ENCODE measurements around the gene TMEM198.

TMEM198 gene

DNA sequence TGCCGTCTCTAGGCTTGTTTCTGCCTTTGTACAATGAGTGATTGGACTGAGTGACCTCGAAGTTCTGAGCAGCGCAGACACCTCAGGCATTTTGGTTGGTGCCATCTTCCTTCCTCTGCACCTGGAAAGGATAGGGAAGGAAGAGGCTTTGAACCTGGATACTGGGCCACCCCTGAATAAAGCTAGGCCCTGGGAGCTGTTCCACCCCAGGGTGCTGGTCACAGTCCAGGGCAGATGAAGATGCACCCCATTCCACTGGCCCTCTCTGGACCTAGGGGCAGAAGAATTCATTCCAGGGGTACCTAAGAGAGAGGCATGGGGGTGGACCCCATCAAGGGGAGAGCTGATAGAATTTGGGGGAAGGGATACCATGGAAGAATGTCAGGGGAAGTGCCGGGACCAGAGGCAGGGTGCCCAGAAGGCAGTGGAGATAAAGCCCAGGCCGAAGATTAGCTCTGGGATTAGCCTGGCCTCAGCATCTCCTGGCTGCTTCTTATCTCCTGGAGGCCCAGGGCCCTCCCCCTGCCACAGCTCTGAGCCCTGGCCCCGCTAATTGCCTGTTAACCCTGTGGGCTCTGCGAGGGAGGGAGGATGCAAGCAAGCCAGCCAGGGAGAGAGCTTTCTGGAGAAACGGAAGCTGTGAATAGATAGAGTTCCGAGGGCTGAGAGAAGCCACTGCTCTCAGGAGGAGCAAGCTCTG, 18.1 kb upstream of the TMEM198 start:
- DNase-seq (ENCODE audit: low read depth): no peak

DNA sequence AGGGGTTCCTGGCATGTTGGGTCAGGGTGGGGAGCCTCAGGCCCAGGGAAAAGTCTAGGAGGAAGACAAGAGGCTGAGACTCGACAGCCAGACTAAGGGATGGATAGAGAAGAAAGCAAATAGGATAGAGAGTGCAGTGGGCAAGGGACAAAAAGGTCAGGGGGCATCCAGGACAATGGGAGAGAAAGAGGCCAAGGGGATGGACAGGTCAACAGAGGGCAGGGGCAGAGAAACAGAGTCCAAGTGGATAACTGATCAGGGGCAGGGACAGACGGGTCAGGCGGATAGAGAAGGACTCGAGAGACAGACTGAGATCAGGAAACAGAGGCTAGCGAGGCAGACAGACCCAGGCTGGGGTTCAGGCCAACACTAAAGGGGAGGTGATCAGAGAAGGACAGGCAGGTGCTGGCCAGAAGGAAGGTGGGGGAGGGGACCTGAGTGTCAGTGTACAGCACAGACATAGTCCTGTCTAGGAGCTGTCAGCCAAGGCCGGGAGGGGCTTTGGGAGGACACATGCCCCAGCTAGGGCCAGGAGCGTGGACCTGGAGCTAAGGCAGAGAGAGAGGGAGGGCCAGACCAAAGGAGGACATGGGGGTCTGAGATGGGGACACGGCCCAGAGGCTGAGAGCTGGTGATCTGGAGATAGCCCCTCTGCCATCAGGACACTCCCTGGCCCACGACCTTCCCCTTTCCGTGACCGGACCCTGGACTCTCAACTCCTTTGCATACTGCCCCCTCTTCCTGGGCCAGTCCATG, 17.3 kb upstream of the TMEM198 start:
- DNase-seq (ENCODE audit: low read depth): no peak

DNA sequence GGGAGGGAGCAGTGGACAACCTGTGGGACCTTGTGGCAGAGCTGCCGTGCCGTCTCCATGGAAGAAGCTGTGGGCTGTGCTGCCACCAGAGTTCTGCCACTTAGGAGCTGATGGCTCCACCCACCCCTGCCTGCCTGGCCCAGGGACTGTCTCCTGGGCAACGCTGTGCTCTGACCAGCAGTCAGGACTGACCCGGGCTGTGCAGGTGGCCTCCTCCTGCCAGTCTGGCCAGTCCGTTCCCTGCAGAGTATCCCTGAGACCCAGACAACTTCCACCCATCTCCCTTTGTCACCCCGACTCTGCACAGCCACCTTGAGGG, 16.8 kb upstream of the TMEM198 start:
- DNase-seq (ENCODE audit: low read depth): no peak

DNA sequence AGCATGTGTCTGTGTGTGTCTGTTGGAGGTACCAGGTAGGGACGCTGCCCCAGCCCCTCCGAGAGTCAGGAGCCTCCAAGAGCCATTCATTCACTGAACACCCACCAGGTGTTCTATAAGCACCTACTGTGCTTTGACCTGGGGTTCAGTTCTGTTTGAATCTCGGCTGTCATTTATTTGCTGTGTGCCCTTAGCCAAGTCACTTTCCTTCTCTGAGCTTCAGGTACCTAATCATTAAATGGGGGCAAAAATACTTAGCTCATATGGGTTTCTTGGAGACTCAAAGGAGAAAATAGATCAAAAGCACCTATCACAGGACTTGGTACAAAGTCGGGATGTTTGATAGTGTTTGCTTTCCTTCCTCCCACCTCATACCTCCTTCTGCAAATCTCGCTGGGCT, 16.4 kb upstream of the TMEM198 start:
- DNase-seq (ENCODE audit: low read depth): no peak

DNA sequence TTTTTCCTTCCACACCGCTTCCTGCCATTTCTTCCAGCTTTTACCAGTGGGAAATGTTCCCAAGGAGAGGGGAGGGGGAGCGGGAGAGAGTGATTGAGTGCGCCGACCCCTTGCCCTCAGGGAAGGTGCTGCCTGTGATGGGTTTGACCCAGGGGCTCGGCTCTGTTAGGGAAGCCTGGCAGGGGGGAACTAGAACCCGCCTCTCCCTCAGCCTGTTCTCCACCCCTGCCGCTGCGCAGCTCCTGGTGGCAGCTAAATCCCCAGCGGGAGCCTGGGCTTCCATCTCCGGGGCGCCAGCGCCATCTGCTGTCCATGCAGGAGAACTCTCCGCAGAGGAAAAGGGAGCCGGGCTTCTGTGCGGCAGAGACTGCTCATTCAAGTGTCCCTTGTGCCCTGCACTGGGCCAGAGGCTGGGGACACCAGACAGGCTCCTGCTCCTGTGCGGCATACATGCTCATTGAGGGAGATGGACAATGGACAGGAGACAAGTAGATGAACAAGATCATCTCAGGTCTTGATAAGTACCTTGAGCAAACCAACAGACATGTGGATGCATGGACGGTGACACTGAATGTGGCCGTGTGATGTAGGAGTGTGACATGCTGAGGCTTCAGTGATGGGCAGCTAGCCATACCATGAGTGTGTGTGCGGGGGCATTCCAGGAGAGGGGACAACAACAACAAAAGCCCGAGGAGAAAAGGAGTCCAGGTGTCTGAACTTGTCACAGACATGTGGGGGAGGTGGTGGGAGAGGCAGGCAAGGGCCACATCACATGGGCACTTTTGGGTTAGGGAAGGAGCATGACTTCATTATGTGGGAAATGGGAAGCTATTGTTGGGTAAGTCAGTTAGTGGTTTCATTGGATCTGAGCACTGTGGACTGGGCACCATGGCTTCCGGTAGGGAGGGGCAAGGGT, 13.5 kb upstream of the TMEM198 start:
- peak; percentile 74 for DNase-seq (ENCODE audit: low read depth)

DNA sequence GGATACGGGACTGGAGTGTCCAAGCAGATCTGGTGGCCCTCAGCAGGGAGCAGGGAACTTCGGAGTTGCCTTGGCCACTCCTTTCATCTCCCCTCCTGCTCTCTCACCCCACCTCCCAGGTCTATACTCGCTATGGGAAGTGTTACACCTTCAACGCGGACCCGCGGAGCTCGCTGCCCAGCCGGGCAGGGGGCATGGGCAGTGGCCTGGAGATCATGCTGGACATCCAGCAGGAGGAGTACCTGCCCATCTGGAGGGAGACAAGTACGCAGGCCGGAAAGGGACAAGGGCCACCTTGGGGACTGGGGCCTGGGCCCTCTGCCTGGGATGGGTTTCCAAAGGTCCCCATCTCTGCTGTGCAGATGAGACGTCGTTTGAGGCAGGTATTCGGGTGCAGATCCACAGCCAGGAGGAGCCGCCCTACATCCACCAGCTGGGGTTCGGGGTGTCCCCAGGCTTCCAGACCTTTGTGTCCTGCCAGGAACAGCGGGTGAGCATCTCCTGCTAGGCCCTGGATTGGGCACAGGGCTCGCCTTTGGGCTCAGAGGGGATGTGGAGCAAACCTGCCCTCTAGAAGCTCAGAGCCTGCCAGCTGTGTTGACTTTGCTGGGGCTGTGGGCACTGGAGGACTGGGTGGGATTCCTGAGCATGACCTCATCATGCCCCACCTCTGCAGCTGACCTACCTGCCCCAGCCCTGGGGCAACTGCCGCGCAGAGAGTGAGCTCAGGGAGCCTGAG, 12.0 kb upstream of the TMEM198 start:
- no peak for DNase-seq (ENCODE audit: low read depth)

DNA sequence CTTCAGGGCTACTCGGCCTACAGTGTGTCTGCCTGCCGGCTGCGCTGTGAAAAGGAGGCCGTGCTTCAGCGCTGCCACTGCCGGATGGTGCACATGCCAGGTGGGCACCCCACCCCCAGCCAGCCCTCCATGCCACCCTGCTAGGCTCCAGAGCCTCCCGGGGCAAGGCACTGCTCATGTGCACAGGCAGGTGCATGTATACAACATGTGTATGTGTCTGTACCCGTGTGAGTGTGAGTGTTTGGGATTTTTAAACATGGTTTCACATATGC, 11.5 kb upstream of the TMEM198 start:
- DNase-seq (ENCODE audit: low read depth): no peak

DNA sequence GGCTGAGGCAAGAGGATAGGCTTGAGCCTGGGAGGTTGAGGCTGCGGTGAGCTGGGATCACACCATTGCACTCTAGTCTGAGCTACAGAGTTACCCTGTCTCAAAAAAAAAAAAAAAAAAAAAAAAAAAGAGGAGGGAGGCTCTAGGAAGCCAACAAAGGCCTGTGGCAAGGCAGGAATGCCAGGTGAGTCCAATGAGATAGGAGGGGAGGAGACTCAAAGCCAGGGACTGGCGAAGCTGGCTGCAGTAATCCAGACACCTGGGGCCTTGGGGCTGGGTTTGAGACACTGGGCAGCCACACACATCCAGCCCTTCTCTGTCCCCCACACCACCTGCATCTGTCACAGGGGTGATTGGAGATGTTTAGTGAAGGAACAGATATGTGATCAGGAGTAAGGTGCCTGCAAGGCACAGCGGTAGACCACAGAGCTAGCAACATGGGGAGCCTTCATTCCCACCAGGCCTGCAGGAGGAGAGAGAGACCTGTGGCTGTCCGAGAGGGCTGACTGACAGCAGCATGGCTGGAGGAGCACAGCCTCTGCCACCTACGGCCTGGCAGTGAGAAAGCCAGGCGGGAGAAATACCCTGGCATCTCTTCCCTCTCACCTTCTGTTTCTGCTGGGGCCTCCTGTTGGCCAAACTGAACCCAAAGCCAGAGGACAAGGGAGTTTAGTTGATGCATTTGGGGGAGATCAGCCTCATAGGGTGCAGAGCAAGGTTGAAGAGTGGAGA, 9.7 kb upstream of the TMEM198 start:
- DNase-seq (ENCODE audit: low read depth): no peak

DNA sequence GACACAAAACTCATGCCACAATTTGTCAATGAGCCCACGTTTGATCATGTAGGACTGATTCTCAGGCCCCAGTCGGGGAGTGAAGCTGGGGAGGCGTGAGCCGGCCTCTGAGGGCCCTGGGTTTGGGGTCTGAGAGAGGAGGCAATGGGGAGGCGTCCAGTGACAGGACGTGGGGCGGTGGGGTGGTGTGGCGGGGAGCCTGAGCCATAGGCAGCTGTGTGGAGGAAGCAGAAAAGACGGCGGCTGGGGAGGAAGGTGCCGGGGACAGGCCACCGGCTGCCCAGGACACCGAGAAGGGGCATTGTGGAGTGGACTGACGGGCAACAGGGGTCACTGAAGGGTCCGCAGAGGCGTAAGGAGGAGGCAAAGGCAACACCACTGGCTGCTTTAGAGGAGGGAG, 7.4 kb upstream of the TMEM198 start:
- no peak for DNase-seq (ENCODE audit: low read depth)

DNA sequence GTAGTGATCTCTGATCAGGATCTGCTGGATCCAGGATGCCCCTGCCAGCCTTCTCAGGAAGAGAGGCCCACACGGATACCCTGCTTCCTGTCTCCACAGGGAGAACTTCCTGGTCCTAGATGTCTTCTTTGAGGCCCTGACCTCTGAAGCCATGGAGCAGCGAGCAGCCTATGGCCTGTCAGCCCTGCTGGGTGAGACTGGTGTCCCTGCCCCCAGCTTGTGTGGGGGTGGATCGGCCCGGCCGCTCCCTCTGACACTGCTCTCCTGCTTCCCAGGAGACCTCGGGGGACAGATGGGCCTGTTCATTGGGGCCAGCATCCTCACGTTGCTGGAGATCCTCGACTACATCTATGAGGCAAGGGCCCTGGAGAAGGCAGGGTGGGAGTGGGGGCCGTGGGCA, 6.9 kb upstream of the TMEM198 start:
- no peak for DNase-seq (ENCODE audit: low read depth)

DNA sequence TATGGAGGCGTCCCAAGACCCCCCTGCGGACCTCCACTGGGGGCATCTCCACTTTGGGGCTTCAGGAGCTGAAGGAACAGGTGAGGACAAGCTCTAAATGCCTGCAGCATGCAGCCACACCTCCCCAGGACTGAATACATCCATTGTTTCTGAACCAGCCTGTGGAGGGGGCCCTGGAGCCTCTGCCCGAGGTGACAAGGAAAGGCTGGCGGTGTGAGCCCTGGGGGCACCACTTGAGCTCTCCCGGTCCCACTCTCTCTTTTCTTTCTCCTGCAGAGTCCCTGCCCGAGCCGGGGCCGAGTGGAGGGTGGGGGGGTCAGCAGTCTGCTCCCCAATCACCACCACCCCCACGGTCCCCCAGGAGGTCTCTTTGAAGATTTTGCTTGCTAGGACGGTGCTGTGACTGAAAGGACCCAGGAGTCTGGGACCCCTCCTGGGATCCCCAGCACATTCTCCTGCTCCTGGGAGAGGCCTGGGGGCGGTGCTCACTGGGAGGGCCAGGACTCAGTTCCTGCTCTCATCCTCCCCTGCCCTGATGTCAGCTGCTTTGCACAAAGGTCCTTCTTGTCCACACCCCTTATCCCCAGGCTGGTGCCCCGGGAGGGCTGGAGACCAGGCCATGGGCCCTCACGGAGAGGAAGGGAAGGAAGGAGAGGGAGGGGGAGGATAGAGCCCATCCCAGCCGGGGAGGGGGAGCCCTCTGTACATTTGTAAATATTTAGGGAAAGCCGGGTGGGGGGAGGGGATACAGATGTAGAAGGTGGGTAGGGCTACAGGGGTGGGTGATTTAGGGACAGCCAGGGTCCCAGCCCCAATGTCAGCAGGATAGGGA, 6.0 kb upstream of the TMEM198 start:
- DNase-seq (ENCODE audit: low read depth): no peak

DNA sequence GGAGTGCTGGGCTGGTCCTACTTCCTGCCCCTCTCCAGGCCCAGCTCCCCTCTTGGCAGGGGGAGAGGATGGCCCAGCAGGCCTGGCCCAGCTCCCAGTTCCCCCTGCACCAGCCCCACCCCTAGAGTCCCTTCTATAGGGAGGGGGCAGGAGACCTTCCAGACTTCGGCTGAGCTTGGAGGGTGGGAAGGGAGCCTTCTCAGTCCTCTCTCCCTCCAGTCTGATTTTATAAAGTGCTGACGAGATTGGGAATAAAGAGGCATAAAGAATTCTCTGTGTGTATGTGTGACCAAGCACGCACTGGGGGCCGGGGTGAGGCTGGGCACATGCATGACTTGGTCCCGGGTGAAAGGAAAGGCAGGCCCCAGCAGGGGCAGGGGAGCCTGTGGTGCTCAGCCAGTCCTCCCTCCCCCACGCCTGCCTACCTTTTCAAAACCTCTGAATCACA, 5.3 kb upstream of the TMEM198 start:
- no peak for DNase-seq (ENCODE audit: low read depth)

DNA sequence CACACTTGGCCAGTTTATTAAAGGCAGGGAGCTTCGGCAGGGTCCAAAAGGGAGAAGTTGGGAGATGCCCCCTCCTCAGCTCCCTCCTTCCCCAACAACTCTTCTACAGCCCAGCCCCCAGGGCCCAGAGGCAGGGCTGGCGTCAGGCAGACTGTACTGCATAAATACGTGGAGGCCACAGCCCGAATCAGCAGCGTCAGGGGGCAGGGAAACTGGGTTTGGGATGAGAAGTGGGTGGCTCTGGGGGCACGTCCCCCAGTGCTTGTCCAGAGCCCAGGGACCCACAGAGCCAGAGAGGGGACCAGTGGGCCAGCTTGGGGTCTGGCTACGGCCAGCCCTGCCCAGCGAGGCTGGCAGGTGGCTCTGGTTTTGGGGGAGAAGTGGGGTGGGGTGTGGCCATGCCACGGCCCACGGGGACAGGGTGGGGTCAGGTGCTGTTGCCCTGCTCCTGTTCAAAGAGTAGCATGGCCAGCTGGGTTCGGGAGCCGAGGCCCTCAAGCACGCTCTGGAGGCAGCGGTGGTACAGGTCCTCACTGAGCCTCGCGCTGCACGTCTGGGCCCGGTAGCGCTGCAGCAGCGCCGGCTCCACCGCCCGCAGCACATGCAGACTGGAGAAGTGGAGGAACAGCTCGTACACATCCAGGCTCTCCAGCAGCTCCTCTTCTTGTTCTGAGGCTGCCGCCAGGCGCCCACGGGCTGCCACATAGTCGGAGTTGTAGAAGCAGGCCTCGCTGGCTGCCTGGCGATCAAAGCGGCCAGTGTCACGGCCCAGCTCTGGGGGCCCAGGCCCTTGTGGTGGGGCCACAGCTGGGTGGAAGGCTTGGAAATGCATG, 4.7 kb upstream of the TMEM198 start:
- DNase-seq (ENCODE audit: low read depth): no peak

DNA sequence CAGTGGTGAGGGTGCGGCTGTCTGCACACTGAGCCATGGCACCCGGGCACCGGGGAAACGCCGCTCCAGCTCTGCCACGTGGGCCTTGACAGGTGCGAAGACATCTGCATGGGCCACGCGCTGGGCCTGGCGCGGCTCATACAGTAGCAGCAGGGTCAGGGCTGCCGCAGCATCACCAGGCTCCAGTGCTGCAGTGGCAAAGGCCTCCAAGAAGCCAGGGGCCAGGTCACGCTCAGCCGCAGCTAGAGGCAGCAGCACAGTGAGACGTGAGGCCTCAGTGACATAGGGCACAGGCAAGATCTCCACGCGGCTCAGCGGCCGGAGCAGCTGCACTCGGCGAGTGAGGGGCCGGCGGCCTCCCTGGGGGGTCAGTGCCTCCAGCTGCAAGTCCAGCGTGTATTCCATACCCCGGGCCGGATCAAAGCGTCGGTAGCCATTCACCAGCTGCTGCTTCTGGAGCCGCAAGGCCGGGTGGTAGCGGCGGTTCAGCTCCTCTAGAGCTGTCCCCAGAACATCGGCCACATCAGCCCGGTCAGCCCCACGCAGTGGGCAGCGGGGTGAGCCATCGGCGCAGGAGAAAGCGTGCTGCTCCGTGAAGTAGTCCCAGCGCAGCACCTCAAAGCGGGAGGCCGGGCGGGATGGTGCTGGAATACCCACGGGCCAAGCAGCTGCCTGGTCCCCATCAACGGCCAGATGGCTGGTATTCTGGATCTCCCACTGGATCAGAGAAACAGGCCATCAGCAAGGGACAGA, 3.7 kb upstream of the TMEM198 start:
- DNase-seq (ENCODE audit: low read depth): no peak

DNA sequence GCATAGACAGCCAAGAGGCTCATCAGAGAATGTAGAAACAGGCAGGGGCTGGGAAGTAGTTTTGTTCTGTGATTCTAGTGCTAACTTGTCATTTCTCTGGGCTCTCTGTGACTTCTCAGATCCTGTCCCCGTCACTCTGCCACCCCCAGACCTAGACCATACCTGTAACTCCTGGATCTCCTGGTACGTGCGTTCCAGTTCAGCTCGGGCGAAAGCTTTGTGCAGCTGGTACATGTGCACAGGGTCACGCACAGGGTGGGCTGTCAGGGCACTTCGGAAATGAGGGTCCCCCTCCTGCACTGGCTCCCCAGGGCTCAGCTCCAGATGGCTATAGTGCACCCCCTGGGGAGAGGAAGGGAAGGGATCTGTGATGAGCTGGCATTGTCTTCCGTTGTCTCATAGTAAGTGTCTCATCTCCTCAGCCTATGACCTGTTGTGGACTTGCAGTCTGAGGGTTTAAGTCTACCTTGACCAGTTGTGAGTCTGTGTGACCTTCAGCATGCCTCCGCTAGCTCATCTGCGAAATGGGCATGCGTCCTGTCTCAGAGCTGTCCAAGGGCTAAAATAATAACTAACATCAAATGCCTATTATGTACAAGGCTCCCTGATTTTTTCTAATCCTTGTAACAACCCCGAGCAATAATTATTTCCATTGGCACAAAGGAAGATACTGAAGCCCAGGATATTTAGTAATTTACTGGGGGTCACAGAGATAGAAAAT, 2.9 kb upstream of the TMEM198 start:
- no peak for DNase-seq (ENCODE audit: low read depth)

DNA sequence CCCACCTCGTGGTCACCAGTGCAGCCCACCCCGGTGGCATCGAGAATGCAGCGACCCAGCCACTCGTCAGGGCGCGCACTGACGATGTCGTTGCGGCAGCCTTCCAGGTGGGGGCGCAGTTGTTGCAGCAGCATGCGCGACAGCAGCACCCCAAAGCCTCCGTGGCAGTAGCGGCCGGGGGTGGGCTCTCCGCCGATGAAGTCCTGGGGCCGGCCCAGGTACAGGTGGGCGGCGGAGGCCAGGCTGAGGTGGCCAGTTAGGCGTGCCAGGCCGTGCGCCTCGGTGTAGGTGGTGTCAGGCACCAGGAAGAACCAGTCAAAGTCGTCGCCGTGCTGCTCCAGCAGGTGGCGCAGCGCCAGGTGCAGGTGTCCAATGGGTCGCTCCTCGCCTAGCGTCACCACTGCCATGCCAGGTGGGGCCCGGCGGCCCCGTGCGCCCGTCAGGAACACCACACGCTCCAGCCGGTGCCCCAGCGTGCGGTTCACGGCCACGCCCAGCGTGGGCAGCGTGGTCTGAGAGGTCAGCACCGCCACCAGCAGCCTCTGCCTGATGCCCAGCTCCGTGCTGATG, 2.1 kb upstream of the TMEM198 start:
- DNase-seq (ENCODE audit: low read depth): no peak

DNA sequence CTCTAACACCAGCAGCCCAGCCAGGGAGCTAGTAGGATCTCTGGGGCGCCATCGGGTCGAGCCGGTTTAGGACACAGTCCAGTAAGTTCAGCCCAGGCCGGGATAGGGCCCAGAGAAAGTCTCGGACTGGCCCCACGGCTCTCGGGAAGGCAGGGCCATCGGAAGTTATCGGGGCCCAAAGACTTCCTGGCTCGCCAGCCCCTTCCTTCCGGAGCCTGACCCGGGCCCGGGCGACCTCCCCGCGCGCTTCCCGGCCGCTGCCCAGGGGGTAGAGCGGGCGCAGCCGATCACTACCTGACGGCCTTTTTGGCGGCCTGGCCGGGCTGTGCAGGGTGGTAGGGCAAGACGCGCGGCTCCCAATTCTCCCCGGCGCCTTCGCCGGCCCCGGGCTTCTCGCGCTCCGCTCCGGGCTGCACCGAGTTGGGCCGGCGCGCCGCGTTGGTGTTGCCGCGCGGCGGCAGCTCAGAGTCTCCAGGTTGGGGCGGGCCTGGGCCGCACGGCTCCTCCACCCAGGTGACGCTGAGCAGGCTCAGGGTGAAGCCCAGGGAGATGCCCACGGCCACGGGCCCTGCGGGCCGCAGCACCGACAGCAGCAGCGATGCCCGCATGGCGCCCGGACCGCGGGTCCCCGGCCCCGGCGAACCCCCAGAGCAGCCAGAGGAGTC, 765 bp upstream of the TMEM198 start:
- no peak for DNase-seq (ENCODE audit: low read depth)

DNA sequence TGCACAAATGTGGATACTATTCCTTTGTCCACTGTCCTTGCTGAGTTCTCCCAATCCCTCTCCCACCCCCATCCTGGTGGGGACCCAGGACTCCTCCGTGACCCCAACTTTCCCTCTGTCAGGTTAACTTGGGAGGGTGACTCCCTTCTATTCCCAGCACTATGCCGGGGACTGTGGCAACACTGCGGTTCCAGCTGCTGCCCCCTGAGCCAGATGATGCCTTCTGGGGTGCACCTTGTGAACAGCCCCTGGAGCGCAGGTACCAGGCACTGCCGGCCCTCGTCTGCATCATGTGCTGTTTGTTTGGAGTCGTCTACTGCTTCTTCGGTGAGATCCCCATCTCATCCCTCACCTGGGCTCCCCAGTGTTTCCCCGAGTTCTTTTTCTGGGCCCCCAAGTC, 739 bp downstream of the TMEM198 start:
- DNase-seq (ENCODE audit: low read depth): no peak

Measured in fibroblast of the conjunctiva (primary cell).